Esophagus muscularis mucosa (tissue), 3 donors: ENCODE measurements around the gene MED13L.

ENCODE experiments used
- POLR2AphosphoS5 ChIP-seq, 2 donors: sonication (generic); formaldehyde crosslinking; IDR thresholded peaks; one replicate each; pipeline ENCODE4 v1.6.1; 2017; ENCODE audit warnings: antibody characterized with exemption in 2 of 2
- TF ChIP-seq, protein P1 (sequence below), 3 experiments: fragments of 200-600 bp in 2 of 3; fragments of 450-650 bp in 1 of 3; sonication (generic) in 2 of 3; IDR thresholded peaks; one replicate each; pipeline ENCODE4 v1.5.1; 2017 to 2019; ENCODE audit warnings: antibody characterized with exemption in 3 of 3, mild to moderate bottlenecking in 2 of 3, moderate library complexity in 1 of 3

DNA sequence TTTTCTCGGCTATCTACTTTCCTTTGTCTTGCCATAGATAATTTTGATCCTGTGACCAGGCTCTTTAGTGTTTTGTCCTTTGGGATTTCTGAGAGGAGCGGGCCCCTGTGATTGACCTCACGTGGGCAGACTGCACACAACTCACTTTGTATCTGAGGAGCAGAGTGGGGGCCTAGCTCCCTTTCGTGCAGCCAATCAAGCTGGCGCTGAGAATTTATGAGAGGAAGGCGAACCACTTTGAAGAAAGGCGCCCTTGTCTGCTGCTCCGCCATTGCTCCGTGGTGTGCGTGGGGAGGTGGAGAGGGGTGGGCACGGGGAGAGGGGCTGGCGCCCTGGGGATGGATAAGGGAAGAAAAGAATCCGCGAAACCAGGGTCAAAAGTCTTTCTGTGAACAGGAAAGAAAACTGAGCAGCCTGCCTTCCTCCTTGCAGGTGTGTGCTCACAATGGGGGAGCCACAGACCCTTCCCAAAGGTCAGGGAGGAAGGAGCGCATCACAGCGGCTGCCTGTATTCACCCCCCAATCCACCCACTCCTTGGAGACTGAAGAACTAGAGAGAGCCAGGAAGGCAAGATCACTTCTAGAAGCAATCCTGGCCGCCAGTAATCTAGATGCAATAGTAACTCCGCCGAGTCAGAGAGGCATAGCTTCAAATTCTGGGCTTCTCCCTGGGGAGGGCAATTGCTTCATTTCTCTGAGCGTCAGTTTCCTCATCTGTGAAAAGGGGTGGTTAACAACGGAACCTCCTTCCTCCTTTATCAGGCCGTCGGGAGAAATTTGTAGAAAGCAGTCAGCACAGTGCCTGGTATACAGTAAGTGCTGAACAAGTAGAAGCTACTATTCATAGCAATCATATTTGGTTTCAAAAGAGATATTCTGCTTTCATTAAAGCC lies 24.9 kb upstream of the MED13L start:
- TF ChIP-seq, protein P1, sequence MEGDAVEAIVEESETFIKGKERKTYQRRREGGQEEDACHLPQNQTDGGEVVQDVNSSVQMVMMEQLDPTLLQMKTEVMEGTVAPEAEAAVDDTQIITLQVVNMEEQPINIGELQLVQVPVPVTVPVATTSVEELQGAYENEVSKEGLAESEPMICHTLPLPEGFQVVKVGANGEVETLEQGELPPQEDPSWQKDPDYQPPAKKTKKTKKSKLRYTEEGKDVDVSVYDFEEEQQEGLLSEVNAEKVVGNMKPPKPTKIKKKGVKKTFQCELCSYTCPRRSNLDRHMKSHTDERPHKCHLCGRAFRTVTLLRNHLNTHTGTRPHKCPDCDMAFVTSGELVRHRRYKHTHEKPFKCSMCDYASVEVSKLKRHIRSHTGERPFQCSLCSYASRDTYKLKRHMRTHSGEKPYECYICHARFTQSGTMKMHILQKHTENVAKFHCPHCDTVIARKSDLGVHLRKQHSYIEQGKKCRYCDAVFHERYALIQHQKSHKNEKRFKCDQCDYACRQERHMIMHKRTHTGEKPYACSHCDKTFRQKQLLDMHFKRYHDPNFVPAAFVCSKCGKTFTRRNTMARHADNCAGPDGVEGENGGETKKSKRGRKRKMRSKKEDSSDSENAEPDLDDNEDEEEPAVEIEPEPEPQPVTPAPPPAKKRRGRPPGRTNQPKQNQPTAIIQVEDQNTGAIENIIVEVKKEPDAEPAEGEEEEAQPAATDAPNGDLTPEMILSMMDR (IDR thresholded peaks at IDR 0.05), result no peak
- no peak for TF ChIP-seq POLR2AphosphoS5 (IDR thresholded peaks at IDR 0.05)
